ENCODE data around the gene EHHADH. TPM values are rescaled to one million over a fixed set of nuclear protein-coding genes. Genes with fewer than 3 reads are reported as not detected.

EHHADH gene
- total RNA-seq, 4 donors from 2014 or later, result 2.6 to 7.2 (median 3.3) TPM

GRCh38 chr3:185205865-185206264 lies 48.0 kb downstream of the EHHADH start:
- Histone ChIP-seq H3K4me1 (no peaks in the 10 kb centered on the region), H3K9me3 (no peaks in the 10 kb centered on the region), H3K27me3 (no peaks in the 10 kb centered on the region), H3K4me3 (no peak overlapping the region), H3K36me3 (no peaks in the 10 kb centered on the region), H3K27ac (no peak overlapping the region)
- intact Hi-C loops (cut with DNase I; ENCODE audit: low total_unique reads), result no loop called here
- no peak for DNase-seq
- no peak for TF ChIP-seq POLR2A (IDR thresholded peaks at IDR 0.05)
- TF ChIP-seq CTCF (IDR thresholded peaks at IDR 0.05), result no peak

GRCh38 chr3:185204894-185205293 lies 49.0 kb downstream of the EHHADH start:
- Histone ChIP-seq H3K27me3 (no peaks in the 10 kb centered on the region), H3K4me3 (no peak overlapping the region), H3K9me3 (no peaks in the 10 kb centered on the region), H3K4me1 (no peaks in the 10 kb centered on the region), H3K36me3 (no peaks in the 10 kb centered on the region), H3K27ac (no peak overlapping the region)
- intact Hi-C loops (cut with DNase I; ENCODE audit: low total_unique reads), result no loop called here
- TF ChIP-seq POLR2A (IDR thresholded peaks at IDR 0.05) (no peak), CTCF (IDR thresholded peaks at IDR 0.05) (no peak)
- no peak for DNase-seq

- no peaks in the 10 kb centered on the region for H3K27me3 ChIP-seq
- H3K4me3 ChIP-seq, result no peak overlapping the region
- H3K9me3 ChIP-seq, result no peaks in the 10 kb centered on the region
- no peaks in the 10 kb centered on the region for H3K4me1 ChIP-seq
- H3K27ac ChIP-seq, result no peak overlapping the region
- no peak for DNase-seq
- intact Hi-C loops (cut with DNase I; ENCODE audit: low total_unique reads), result no loop called here
- no peaks in the 10 kb centered on the region for H3K36me3 ChIP-seq
- no peak for TF ChIP-seq CTCF (IDR thresholded peaks at IDR 0.05)
- no peak for TF ChIP-seq POLR2A (IDR thresholded peaks at IDR 0.05)
Measured at GRCh38 chr3:185200639-185201038, 53.2 kb downstream of the EHHADH start.

GRCh38 chr3:185199671-185200070 lies 54.2 kb downstream of the EHHADH start:
- Histone ChIP-seq H3K27ac (no peak overlapping the region), H3K4me1 (no peaks in the 10 kb centered on the region), H3K4me3 (no peak overlapping the region), H3K36me3 (no peaks in the 10 kb centered on the region), H3K9me3 (no peaks in the 10 kb centered on the region), H3K27me3 (no peaks in the 10 kb centered on the region)
- intact Hi-C loops (cut with DNase I; ENCODE audit: low total_unique reads), result no loop called here
- TF ChIP-seq POLR2A (IDR thresholded peaks at IDR 0.05) (no peak), CTCF (IDR thresholded peaks at IDR 0.05) (no peak)
- DNase-seq, result no peak

- H3K36me3 ChIP-seq, result no peaks in the 10 kb centered on the region
- H3K4me1 ChIP-seq, result no peaks in the 10 kb centered on the region
- no peak for DNase-seq
- intact Hi-C loops (cut with DNase I; ENCODE audit: low total_unique reads), result no loop called here
- H3K4me3 ChIP-seq, result no peak overlapping the region
- H3K27me3 ChIP-seq, result no peaks in the 10 kb centered on the region
- TF ChIP-seq POLR2A (IDR thresholded peaks at IDR 0.05), result no peak
- no peak for TF ChIP-seq CTCF (IDR thresholded peaks at IDR 0.05)
- H3K27ac ChIP-seq, result no peak overlapping the region
- no peaks in the 10 kb centered on the region for H3K9me3 ChIP-seq
Measured at GRCh38 chr3:185199206-185199605, 54.6 kb downstream of the EHHADH start.

All from uterus (tissue), 4 donors.